HL-60 (cell line): ENCODE measurements around the gene PHKG2.

Source experiments
- DNase-seq, 2 experiments: peaks; one replicate each; pipeline ENCODE4 v3.0.0-alpha.2; 2010 to 2020; ENCODE audit warnings: low read depth in 1 of 2, low spot score in 1 of 2
- H3K27ac ChIP-seq: fragments of 250-450 bp; sonication (Bioruptor Pico); replicated peaks from 2 replicates; pipeline ENCODE4 v1.5.1; 2020; ENCODE audit warnings: mild to moderate bottlenecking, moderate library complexity
- H3K27me3 ChIP-seq: fragments of 250-450 bp; sonication (Bioruptor Pico); 2 replicates; pipeline ENCODE4 v1.5.1; 2021; ENCODE audit warnings: mild to moderate bottlenecking, moderate library complexity; ENCODE audit not compliant: insufficient read depth, poor library complexity, severe bottlenecking
- H3K4me3 ChIP-seq: replicated peaks from 2 replicates; pipeline ENCODE4 v1.5.1; 2011; ENCODE audit warnings: mild to moderate bottlenecking, control low read depth, low read length; ENCODE audit not compliant: insufficient read depth
- CTCF ChIP-seq: IDR thresholded peaks from one replicate; pipeline ENCODE4 v1.5.1; 2011; ENCODE audit warnings: low read length, control low read depth, inconsistent platforms; ENCODE audit not compliant: insufficient read depth
- GABPA ChIP-seq: IDR thresholded peaks from 2 replicates; pipeline ENCODE4 v1.6.1; 2012; ENCODE audit warnings: low read depth
- POLR2AphosphoS5 ChIP-seq: IDR thresholded peaks from 2 replicates; pipeline ENCODE4 v1.6.1; 2012; ENCODE audit warnings: low read depth
- REST ChIP-seq: IDR thresholded peaks from 2 replicates; pipeline ENCODE4 v1.6.1; 2012; ENCODE audit warnings: low read depth; ENCODE audit not compliant: insufficient replicate concordance
- SPI1 ChIP-seq: IDR thresholded peaks from 2 replicates; pipeline ENCODE4 v1.6.1; 2012; ENCODE audit warnings: low read depth, mild to moderate bottlenecking, borderline replicate concordance

PHKG2 gene

GRCh38 chr16:30728321-30728720 is 19.9 kb upstream of the PHKG2 start:
- Histone ChIP-seq H3K4me3 (no peak overlapping the region), H3K27me3 (no peaks in the 10 kb centered on the region), H3K27ac (peak overlapping the region; percentile 23; the same call in 1 of the 2 replicates)
- no peak for TF ChIP-seq GABPA
- no peak for TF ChIP-seq POLR2AphosphoS5
- TF ChIP-seq CTCF, result no peak
- TF ChIP-seq REST, result no peak
- no peak for TF ChIP-seq SPI1
- DNase-seq, result no peak

DNA sequence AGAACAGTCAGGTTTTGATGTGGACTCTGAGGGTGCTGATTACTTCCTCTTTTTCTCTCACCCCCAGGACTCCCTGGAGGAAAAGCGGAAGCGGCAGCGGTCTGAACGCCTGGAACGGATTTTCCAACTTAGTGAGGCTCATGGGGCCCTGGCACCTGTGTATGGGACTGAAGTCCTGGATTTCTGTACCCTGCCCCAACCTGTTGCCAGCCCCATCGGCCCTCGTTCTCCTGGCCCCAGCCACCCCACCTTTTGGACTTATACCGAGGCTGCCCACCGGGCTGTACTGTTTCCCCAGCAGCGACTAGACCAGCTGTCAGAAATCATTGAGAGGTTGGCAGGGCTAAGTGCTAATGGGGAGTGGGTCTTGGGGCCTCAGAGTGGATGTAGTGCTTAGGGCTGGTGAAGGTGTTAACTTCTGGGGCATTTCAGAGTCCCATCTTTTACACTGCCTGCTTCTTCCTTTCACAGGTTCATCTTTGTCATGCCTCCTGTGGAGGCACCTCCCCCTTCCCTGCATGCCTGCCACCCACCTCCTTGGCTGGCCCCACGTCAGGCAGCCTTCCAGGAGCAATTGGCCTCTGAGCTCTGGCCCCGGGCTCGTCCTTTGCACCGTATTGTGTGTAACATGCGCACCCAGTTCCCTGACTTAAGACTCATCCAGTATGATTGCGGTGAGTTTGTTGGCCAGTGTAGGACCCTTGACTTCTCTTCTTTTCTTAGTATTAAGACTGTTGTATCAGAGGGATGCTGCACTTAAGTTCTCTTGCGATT is 19.1 kb upstream of the PHKG2 start:
- no peak overlapping the region for H3K4me3 ChIP-seq
- H3K27ac ChIP-seq, result no peak overlapping the region
- H3K27me3 ChIP-seq, result no peaks in the 10 kb centered on the region
- DNase-seq, result peak in 1 of 2 experiments; percentile 81
- peak; percentile 96 for TF ChIP-seq SPI1
- TF ChIP-seq POLR2AphosphoS5, result peak; percentile 51
- no peak for TF ChIP-seq CTCF

GRCh38 chr16:30731411-30731810 is 16.8 kb upstream of the PHKG2 start:
- H3K27ac ChIP-seq, result no peak overlapping the region
- no peaks in the 10 kb centered on the region for H3K27me3 ChIP-seq
- no peak for DNase-seq
- TF ChIP-seq CTCF, result no peak
- TF ChIP-seq REST, result no peak
- no peak for TF ChIP-seq SPI1
- no peak for TF ChIP-seq POLR2AphosphoS5
- TF ChIP-seq GABPA, result no peak
- no peak overlapping the region for H3K4me3 ChIP-seq
